ENCODE measurements around the gene LPIN2.
"Not testable (repeated sequence)": the region's sequence is repeated elsewhere in the genome, so short reads cannot be mapped to it uniquely, and the experiment has no call there.

Gene LPIN2

GRCh38 chr18:3013024-3013804, at the start of gene LPIN2:
Gene LPIN2 (minus strand): TSS chr18:3013144. CDS start chr18:2960840, 52,304 bp downstream.
- peak; percentile 97 for DNase-seq

- peak; percentile 84 for DNase-seq
Measured at GRCh38 chr18:3061581-3062312, 48.8 kb upstream of the LPIN2 start.

- peak; percentile 70 for DNase-seq
Measured at GRCh38 chr18:3060667-3061580, 48.0 kb upstream of the LPIN2 start.

GRCh38 chr18:3059272-3059671, 46.3 kb upstream of the LPIN2 start:
- DNase-seq = peak; percentile 75

- peak; percentile 64 for DNase-seq
Measured at GRCh38 chr18:3058328-3059191, 45.6 kb upstream of the LPIN2 start.

GRCh38 chr18:3057526-3057925, 44.6 kb upstream of the LPIN2 start:
- DNase-seq = no peak

GRCh38 chr18:3056311-3056710, 43.4 kb upstream of the LPIN2 start:
- no peak for DNase-seq

GRCh38 chr18:3055816-3056215, 42.9 kb upstream of the LPIN2 start:
- no peak for DNase-seq

GRCh38 chr18:3055186-3055728, 42.3 kb upstream of the LPIN2 start:
- no peak for DNase-seq

GRCh38 chr18:3054780-3055179, 41.8 kb upstream of the LPIN2 start:
- no peak for DNase-seq

GRCh38 chr18:3054214-3054613, 41.3 kb upstream of the LPIN2 start:
- DNase-seq = no peak

- DNase-seq = no peak
Measured at GRCh38 chr18:3053081-3053480, 40.1 kb upstream of the LPIN2 start.

- no peak for DNase-seq
Measured at GRCh38 chr18:3052411-3052758, 39.4 kb upstream of the LPIN2 start.

- no peak for DNase-seq
Measured at GRCh38 chr18:3051718-3052410, 38.9 kb upstream of the LPIN2 start.

- not testable (repeated sequence) for DNase-seq
Measured at GRCh38 chr18:3049897-3050454, 37.0 kb upstream of the LPIN2 start.

GRCh38 chr18:3048820-3049349, 35.9 kb upstream of the LPIN2 start:
- DNase-seq = no peak

GRCh38 chr18:3048121-3048520, 35.2 kb upstream of the LPIN2 start:
- no peak for DNase-seq

GRCh38 chr18:3046216-3046808, 33.4 kb upstream of the LPIN2 start:
- peak; percentile 73 for DNase-seq

- no peak for DNase-seq
Measured at GRCh38 chr18:3044931-3045698, 32.2 kb upstream of the LPIN2 start.

Measured in activated CD4-positive, alpha-beta T cell treated with anti-CD3 and anti-CD28 coated beads, Interleukin-2, amount 50 U/mL, for 16 hours (primary cell).